DMS153 (cell line): Measurements from ENCODE around the gene TUBGCP2.

Experiments used
- DNase-seq: peaks from one replicate; lab custom pipeline; 2025; lab: John Stamatoyannopoulos, UW

Gene TUBGCP2, protein sequence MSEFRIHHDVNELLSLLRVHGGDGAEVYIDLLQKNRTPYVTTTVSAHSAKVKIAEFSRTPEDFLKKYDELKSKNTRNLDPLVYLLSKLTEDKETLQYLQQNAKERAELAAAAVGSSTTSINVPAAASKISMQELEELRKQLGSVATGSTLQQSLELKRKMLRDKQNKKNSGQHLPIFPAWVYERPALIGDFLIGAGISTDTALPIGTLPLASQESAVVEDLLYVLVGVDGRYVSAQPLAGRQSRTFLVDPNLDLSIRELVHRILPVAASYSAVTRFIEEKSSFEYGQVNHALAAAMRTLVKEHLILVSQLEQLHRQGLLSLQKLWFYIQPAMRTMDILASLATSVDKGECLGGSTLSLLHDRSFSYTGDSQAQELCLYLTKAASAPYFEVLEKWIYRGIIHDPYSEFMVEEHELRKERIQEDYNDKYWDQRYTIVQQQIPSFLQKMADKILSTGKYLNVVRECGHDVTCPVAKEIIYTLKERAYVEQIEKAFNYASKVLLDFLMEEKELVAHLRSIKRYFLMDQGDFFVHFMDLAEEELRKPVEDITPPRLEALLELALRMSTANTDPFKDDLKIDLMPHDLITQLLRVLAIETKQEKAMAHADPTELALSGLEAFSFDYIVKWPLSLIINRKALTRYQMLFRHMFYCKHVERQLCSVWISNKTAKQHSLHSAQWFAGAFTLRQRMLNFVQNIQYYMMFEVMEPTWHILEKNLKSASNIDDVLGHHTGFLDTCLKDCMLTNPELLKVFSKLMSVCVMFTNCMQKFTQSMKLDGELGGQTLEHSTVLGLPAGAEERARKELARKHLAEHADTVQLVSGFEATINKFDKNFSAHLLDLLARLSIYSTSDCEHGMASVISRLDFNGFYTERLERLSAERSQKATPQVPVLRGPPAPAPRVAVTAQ

GRCh38 chr10:133308421-133309099 is at the start of gene TUBGCP2, which contains the start of gene ZNF511:
Gene TUBGCP2, minus strand, starts transcription at chr10:133308872. Its CDS starts 5,931 bp downstream, at chr10:133302941.
Gene ZNF511, plus strand, starts transcription at chr10:133308914. Its CDS starts 30 bp downstream, at chr10:133308944.
- DNase-seq: peak; percentile 76

DNA sequence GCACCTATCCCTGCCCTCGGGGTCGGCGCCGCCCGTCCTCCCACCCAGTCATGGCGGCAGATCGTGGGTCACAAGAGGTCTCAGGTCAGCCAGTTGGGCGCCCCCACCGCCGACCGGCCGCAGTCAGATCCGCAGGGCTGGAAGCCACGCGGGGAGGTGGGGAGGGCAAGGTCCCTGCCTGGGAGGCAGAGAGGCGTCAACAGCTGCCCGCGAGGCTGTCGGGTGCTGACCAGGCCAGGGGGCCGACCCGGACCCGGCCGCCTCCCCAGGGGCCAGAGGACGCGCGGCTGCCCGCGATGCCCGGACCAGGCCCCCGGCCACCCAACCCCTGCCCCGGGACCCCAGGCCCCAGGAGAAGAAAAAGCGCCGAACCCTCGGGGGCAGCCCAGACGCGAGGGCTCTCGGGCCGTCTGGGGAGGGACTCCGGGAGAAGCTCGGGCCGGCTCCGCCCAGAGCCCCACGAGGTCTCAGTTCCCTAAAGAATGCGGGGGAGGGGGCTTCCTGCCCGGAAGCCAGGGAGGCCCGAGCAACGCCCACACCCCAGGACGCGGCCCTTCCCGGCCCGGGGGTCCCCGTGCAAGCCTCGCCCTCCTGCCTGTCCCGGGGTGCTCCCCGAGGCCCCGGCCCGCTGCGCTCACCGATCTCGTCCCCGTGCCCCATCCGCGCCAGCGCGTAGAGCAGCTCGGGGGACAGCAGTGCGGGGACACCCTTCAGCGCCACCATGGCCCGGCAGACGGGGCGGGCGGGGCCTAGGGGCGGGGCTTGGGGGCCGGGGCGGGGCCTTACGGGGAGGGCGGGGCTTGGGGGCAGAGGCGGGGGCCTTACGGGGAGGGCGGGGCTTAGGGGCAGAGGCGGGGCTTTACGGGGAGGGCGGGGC is 48.9 kb upstream of the TUBGCP2 start, which contains the start of gene FUOM:
TSS of gene FUOM (minus strand) at position 735 of the 877 bp plus-strand sequence. CDS start at position 723, 12 bp downstream.
- DNase-seq: no peak

GRCh38 chr10:133356549-133357284 is 48.0 kb upstream of the TUBGCP2 start:
- no peak for DNase-seq

DNA sequence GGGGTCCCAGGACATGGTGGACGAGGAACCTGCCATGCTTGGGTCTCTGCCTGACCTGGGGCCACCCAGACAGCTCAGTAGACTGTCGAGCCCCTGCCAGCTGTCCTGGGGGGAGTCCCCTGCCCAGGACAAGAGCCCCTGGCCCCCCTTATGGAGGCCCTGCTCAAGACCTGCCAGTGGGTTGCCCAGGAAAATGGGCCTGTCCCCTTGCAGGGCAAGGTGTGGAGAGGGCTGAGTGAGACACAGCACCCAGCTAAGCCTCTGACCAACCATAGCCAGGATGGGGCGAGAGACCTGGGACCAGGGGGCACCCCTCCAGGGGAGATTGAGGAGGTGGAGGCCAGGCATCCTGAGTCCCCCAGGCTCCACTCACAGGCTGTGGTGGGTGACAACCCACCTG is 47.3 kb upstream of the TUBGCP2 start:
- DNase-seq: no peak

DNA sequence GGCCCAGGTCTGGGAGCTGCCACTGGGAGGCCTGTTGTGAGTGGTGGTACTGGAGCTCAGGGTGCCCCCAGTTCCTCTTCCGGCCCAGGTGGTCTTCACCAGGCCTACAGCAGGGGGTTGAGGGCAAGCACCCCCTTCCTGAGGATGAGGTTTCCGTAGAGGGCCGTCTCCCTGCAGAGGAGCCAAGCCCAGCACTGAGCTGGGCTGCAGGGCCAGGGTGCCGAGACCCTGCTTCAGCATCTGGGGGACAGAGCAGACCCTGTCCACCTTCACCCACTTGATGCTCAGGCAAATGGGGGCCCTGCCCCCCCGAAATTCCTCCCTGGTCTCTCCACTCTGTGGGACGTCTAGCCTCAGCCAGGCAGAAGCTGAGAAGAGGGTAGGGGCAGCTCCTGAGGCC is 46.6 kb upstream of the TUBGCP2 start:
- no peak for DNase-seq

DNA sequence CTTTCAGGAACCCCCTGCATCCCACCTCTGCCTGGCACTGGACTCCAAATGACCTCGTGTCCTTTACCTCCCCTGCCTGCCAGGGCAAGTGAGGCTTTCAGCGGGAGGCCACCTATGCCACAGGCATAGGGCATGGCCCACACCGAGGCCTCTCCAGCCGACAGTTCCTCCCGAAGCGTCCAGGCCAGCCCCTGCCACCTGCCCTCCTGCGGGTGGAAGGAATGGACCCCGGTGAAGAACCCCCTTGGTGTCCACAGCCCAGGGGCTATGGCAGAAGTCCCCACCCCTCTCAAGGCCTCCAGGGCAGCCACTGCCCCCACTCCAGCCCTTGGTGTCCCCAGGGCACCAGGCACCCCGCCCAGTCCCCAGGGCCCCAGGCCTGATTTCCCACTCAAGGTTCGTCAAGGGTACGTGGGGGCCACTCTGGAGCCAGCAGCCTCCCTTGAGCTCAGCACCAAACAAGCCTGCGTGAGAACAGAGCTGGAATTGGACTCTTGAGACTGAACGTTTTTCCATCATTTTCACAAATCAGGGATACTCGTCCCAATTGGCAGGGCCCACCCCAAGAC is 46.1 kb upstream of the TUBGCP2 start:
- DNase-seq: no peak

DNA sequence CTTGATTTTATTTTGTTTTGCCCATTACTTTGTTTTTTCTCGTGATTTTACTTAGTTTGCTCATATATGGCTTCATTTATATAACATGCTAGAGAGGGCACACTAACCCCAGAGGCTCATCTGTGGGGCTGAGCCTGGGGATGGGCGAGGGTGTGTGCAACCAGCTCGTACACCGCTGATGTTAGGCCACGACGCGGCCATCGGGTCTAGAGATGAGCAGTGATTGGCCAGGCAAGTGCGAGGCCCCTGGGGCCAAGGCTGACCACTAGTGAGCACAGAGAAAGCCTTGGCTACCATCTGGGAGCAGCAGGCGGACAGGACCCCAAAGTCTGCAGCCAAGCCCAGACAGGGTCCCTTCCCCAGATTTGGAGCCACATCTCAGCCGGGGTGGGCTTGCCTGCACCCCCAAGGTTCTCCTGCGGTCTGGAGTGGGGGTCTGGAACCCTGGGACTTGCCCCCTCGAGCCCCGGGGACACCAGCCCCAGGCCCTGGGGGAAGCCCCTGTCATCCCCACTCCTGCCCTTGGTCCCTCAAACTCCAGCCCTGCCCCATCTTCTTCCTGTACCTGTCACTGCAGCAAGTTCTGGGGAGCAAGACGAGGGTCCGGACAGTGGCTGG is 45.4 kb upstream of the TUBGCP2 start:
- no peak for DNase-seq

- DNase-seq: no peak
These were observed 44.7 kb upstream of the TUBGCP2 start for GRCh38 chr10:133353202-133353959.

- DNase-seq: no peak
These were observed 43.0 kb upstream of the TUBGCP2 start for GRCh38 chr10:133351408-133352318.

- no peak for DNase-seq
These were observed 42.3 kb upstream of the TUBGCP2 start for GRCh38 chr10:133350950-133351329.

- DNase-seq: no peak
These were observed 41.7 kb upstream of the TUBGCP2 start for GRCh38 chr10:133350283-133350949.

GRCh38 chr10:133349577-133350011 is 40.9 kb upstream of the TUBGCP2 start:
- DNase-seq: no peak

GRCh38 chr10:133349160-133349568 is 40.5 kb upstream of the TUBGCP2 start:
- DNase-seq: no peak

DNA sequence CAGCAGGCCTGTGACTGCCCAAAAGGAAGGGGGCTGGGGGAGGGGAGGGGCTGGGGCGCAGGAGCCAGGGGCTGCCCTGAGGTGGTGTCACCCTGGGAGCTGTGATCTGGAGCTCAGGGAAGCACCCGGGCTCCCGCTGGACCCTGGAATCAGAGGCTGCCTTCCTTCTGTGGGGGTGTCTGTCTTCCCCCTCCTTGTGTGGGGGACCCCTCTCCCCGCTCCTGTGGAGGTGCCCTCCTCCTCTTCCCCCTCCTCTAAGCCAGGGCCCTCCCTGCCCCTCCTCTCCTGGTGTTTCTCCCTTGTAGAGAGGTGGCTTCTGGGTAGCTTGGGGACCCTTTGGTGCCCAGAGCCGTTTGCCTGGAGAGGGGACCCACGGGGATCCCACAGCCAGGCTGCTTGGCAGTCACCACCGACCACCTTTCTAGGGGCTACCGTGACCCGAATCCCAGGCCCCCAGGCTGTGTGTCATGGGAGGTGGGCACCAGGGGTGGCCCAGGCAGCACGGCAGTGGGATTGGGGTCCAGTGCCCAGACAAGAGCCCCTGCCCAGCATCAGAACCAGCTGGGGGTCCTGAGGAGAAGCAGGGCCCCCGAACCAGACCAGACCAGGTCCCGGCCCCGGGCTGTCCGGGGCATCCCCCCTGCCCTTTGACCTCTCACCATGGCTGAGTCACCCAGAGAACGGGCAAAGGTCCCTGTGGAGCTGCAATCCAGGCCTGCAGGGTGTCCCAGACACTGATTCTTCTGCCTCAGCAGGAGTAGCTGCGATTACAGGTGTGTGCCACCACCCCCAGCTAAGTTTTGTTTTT is 39.2 kb upstream of the TUBGCP2 start:
- no peak for DNase-seq

DNA sequence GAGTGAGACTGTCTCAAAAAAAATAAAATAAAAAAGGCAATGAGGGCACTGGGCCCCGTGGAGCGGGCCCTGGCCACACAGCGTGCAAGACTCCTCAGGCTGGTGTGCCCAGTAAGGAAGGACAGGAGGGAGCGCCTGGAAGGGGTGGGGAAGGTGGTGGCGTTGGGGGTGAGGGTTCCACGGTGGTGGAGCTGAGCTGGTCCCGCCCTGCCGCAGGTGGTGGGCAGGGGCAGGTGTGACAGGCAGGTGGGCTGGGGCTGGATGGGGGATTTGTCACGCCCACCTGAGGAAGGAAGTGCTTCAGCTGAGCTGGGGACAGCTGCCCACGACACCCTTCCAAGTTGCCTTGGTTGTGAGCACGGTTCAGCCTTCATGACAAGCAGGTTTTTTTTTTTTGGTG is 37.7 kb upstream of the TUBGCP2 start:
- DNase-seq: no peak

- no peak for DNase-seq
These were observed 35.6 kb upstream of the TUBGCP2 start for GRCh38 chr10:133344236-133344635.
